ENCODE data around the gene CXCR4.

CXCR4 gene

DNA sequence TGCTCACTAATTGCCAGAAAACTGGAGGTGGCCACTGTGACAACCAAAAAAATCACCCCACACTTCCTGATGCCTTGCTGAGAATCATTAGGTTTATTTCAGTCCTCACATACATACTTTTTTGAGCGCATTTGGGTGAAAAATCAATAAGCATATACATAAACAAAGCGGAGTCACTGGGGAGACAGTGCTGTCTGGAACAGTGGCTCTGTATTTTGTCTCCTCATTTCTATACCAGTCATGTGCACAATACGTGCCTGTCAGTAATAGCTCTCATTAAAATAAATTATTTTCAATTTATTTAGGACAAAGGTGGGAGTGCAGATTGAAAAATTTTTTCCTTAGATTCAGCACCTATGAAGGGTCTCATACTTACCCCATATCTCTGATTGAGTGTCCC lies 48.2 kb downstream of the CXCR4 start:
- DNase-seq = no peak

DNA sequence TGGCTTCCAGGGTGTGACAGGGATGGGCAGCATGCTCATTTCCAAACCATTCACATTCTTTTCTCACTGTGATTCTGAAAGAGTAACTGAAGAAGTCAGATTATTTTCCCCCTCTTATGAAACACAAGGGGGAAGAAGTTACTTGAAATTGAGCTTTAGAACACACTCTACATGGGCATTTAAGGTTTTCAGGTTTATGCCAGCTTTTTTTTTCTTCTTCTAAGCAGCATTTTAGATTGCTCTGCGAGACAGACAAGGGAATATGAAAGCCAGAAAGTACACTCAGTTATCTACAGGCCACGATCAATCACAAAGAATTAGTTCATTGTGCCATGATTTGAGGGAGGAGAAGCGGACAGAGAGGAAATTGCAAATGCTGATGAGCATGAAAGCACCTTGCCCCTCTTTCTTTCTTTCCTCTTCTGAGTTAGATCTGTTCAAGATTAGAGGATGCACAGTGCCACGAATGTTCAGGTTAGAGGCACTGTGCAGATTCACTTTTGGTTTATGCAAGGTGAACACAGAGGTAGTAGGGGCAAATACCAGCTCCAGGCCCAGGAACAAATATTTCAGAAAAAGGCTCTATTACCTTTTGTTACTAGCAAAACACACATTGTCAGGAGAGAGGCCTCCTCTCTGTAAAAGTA lies 49.2 kb downstream of the CXCR4 start:
- DNase-seq = peak; percentile 23

DNA sequence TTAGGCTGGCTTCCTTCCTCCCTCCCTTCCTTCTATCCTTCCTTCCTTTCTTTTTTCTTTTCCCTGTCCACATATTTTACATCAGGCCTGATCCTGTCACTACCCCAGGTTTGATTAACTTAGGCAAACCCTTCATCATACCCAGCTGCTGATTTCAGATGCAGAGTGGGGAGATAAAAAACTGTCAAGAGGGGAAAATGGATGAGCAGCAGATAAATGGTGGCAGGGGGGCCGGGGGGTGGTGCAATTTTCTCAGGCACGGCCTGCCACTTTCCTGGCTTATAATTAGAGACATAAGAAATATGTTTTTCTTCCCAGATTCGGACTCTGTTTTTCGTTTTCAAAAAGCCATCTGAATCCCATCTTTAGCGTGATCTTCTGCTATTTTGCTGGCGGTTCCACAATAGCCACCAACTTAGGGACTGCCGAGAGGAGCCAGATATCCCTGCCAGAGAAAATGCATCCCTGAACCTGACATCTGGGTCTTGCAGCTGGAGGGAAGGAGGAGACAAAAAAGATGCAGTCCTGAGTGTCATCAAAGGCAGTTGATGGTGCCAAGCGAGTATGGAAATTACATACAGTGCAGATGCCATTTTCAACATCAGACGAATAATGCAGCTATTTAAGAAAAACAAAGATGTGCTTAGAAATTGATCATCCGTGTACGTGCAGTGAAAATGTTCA lies 49.9 kb downstream of the CXCR4 start:
- DNase-seq = no peak

DNA sequence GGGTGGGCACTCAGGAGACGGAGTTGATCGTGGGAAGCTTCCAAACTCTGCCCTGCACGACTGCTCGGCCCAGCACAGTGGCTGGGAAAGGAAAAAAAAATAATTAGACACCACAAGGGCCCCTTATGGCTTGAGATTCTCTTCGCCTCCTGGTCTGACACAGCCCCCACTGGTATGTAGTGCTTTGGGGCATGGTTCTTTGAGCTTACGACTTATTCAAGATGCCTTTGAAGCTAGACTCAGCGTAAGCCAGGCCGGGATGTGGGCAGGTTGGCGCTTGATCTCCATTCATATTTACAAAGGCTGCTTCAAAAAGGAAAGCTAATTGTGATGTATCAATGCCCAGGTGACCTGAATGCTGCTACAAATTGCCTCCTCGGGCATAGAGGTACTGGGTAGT lies 50.5 kb downstream of the CXCR4 start:
- no peak for DNase-seq

DNA sequence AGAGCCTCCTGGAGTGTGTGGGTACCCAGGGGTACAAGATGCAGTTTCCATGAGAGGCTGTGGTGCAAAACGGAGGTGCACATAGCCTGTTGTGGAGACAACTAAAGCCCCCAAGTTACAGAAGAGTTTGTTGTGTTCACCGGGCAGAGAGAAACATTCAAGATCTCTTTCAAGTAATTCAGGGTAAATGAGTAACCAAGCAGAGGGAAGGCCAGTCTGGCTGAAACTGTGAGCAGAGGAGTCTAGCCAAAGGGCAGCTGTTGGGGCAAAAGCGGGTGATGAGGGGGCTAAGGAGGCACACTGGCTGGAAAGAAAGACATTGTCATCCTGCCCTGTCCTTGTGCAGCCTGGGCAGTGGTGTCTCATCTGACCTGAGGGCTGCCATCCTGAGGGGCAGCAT lies 52.0 kb downstream of the CXCR4 start:
- DNase-seq = no peak

DNA sequence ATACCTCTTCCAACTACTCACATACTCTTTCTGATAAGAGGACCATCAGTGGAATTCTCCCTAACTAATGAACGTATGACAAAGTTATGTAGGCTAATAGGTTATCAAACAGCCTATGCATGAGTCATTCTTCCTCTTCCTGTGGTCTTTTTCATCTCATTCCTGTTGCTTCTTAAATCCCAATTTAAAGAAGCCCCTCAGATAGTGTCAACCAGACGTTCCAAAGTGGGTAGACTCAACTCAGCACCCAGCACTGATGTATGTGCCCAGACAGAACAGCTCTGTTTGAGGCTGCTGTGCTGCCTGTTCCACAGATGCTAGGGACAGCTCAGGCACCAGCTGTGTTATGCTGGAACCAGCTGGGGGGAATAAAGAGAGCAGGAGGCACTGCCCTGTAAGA lies 52.6 kb downstream of the CXCR4 start:
- DNase-seq = peak; percentile 24
